WERI-Rb-1 (cell line): Measurements from ENCODE around the gene SAMD4B.

Source experiments
- DNase-seq: peaks from one replicate; pipeline ENCODE4 v3.0.0-alpha.2; 2020
- H3K27ac ChIP-seq: fragments of 250-450 bp; sonication (Bioruptor Pico); 2 replicates; pipeline ENCODE4 v1.5.1; 2020; ENCODE audit warnings: mild to moderate bottlenecking, moderate library complexity
- H3K27me3 ChIP-seq: fragments of 250-450 bp; sonication (Bioruptor Pico); 2 replicates; pipeline ENCODE4 v1.5.1; 2021; ENCODE audit warnings: mild to moderate bottlenecking, low read depth, moderate library complexity; ENCODE audit not compliant: insufficient read depth, severe bottlenecking
- H3K36me3 ChIP-seq: fragments of 250-450 bp; sonication (Bioruptor Pico); 2 replicates; pipeline ENCODE4 v1.5.1; 2020; ENCODE audit warnings: mild to moderate bottlenecking, moderate library complexity
- H3K4me3 ChIP-seq: 2 replicates; pipeline ENCODE4 v1.5.1; 2011; ENCODE audit warnings: low read depth, mild to moderate bottlenecking, control low read depth, low read length
- H3K9me3 ChIP-seq: fragments of 250-450 bp; sonication (Bioruptor Pico); 2 replicates; pipeline ENCODE4 v1.5.1; 2021; ENCODE audit warnings: mild to moderate bottlenecking, moderate library complexity; ENCODE audit not compliant: severe bottlenecking
- TF ChIP-seq, protein P1 (sequence below): IDR thresholded peaks from 2 replicates; pipeline ENCODE4 v1.5.1; 2011; ENCODE audit warnings: low read depth, mild to moderate bottlenecking, control low read depth, inconsistent platforms, low read length

Gene SAMD4B

DNA sequence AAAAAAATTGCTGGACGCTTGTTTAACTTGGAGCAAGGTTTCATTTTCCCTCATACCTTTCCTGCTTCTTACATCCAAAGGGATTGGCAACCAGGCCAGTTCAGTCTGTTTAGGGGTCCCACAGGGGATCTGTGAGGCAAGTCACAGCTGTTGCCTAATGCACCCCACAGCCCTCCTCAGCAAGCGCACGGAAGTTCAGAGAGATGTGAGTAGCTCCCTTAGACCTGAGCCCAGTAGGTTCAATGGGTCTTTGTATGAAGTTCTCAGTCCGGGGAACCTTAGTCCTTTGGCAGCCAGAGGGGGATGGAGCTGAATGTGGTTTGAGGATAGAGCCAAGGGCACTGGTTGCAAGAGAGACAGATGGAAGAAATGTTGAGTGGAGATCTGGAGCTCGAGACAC lies 13.0 kb downstream of the SAMD4B start:
- Histone ChIP-seq H3K9me3 (no peaks in the 10 kb centered on the region), H3K4me3 (no peak overlapping the region), H3K36me3 (peaks cover 89% of the 10 kb centered on the region), H3K27me3 (no peaks in the 10 kb centered on the region), H3K27ac (no peak overlapping the region)
- DNase-seq: no peak
- TF ChIP-seq, protein P1, sequence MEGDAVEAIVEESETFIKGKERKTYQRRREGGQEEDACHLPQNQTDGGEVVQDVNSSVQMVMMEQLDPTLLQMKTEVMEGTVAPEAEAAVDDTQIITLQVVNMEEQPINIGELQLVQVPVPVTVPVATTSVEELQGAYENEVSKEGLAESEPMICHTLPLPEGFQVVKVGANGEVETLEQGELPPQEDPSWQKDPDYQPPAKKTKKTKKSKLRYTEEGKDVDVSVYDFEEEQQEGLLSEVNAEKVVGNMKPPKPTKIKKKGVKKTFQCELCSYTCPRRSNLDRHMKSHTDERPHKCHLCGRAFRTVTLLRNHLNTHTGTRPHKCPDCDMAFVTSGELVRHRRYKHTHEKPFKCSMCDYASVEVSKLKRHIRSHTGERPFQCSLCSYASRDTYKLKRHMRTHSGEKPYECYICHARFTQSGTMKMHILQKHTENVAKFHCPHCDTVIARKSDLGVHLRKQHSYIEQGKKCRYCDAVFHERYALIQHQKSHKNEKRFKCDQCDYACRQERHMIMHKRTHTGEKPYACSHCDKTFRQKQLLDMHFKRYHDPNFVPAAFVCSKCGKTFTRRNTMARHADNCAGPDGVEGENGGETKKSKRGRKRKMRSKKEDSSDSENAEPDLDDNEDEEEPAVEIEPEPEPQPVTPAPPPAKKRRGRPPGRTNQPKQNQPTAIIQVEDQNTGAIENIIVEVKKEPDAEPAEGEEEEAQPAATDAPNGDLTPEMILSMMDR: no peak

DNA sequence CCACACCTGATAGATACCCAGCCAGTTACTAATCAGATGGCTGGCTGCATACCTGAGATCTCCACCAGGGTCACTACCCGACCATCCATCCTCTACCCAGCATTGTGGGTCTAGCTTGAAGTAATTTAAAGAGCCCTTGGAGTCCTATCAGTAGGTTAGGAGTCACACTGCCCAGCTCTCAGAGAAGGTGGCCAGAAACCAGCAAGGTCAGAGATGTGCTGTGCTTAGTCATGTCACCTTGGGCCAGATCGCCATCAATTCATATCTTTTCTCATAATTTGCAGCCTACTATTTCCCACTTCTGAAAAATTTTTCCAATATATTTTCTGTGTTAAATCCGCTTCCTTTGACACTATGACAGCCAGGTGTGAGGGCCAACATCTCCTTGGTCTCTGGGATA lies 13.9 kb downstream of the SAMD4B start:
- Histone ChIP-seq H3K4me3 (no peak overlapping the region), H3K27me3 (no peaks in the 10 kb centered on the region), H3K36me3 (peaks cover 88% of the 10 kb centered on the region), H3K9me3 (no peaks in the 10 kb centered on the region), H3K27ac (no peak overlapping the region)
- no peak for DNase-seq
- TF ChIP-seq, protein P1: no peak

DNA sequence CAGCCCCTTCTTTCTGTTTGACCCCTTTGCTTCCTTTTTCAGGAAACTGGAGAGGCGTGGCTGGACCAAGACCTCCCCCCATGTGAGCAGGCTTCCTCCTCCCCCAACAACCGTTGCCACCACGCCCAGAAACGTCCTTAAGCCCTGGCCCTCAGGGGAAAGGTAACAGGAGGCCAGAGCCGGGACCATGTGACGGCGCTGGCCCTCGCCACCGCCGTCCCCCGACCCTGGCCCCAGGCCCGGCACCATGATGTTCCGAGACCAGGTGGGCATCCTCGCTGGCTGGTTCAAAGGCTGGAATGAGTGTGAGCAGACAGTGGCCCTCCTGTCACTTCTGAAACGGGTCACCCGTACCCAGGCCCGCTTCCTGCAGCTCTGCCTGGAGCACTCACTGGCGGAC lies 14.4 kb downstream of the SAMD4B start:
- H3K27me3 ChIP-seq: no peaks in the 10 kb centered on the region
- H3K4me3 ChIP-seq: no peak overlapping the region
- peaks cover 82% of the 10 kb centered on the region for H3K36me3 ChIP-seq
- no peak overlapping the region for H3K27ac ChIP-seq
- H3K9me3 ChIP-seq: no peaks in the 10 kb centered on the region
- TF ChIP-seq, protein P1: no peak
- no peak for DNase-seq

DNA sequence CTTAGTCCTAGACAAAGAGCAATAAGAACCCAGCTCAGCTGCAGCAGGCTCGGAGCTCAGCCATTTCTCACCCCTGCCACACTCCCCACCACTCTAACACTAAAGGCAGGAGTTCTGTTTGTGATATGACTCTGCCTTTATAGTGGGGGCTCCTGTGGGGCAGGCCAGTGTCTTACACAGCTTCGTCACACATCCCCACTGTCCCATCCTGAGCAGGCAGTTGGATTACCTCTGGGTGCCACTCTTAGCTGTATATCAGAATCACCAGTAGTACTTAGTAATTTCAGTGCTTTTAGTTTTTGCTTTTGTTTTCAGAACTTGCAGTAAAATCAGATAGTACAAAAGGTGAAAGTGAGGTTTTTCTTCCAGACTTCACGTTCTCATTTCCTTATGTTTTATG lies 16.8 kb downstream of the SAMD4B start:
- Histone ChIP-seq H3K4me3 (no peak overlapping the region), H3K27me3 (no peaks in the 10 kb centered on the region), H3K9me3 (no peaks in the 10 kb centered on the region), H3K36me3 (peaks cover 76% of the 10 kb centered on the region), H3K27ac (no peak overlapping the region)
- TF ChIP-seq, protein P1: no peak
- no peak for DNase-seq

DNA sequence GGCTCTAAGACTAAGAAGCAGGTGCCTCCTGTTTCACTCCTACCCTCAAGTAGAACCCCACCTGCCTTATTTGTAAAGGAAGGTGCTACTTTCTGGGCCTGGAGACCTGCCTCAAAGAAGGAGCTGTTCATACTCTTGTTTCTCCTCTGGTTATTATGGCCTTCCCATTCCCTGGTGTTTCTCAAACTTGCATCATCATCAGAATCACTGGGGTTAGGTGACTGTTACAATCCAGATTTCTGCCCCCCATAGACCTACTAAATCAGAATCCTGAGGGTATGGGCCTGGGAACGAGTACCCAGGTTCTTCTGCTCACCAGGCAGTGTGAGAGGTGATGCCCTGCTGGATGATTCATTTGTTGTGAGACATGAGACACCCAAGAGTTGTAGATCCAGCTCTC lies 18.4 kb downstream of the SAMD4B start:
- Histone ChIP-seq H3K4me3 (no peak overlapping the region), H3K27ac (no peak overlapping the region), H3K9me3 (no peaks in the 10 kb centered on the region), H3K27me3 (no peaks in the 10 kb centered on the region), H3K36me3 (peaks cover 70% of the 10 kb centered on the region)
- TF ChIP-seq, protein P1: no peak
- no peak for DNase-seq

DNA sequence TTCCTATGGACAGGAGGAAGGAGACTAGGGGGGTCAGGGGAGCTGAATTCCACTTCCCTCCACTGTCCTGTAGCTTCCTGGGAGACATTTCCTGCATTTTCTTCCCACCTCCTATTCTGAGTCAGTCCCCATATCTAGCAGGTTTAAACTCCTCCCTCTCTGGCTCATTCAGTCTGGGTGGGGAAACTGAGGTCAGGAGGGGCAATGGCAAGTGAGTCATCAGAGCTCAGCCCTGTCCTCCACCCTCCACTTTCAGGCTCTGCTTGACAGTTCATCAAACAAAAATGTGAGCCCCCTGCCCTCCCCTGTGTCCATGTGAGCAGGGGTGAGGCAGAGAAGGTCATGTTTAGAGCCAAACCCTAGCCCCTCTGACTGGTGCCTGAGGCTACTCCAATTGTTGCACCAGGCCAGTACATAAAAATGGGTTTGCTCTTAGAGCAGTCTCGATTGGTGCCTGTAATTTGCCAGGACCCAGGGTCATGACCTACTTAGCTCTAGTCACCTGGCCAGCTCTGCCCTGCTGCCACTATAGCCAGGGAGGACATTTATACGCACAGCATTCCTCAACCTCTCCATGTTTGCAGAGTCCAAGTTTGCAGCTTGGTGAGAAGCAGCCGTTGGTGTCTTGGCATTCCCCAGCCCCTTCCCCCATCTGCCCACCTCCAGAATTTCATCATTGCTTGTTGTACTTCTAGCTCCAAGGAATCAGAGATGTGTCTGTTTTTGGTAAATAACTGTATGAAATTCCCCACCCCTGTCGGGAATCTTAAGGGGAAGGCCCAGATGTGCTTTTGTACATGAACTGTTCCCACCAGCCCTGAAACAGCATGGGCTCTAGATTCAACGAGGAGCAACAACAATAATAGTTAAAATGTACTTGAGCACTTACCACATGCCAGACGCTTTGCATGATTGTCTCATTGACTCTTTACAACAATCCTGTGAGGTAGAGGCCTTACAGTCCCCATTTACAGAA lies 20.7 kb downstream of the SAMD4B start:
- Histone ChIP-seq H3K27ac (no peak overlapping the region), H3K27me3 (no peaks in the 10 kb centered on the region), H3K4me3 (no peak overlapping the region), H3K9me3 (no peaks in the 10 kb centered on the region), H3K36me3 (peaks cover 55% of the 10 kb centered on the region)
- no peak for DNase-seq
- TF ChIP-seq, protein P1: no peak
